ENCODE data around the gene FST. TPM values are rescaled to one million over a fixed set of nuclear protein-coding genes. Genes with fewer than 3 reads are reported as not detected.

The FST gene
- total RNA-seq, 1 experiment from 2014 or later = 0.45 TPM

- ChIA-PET POLR2A (no interaction called here), CTCF (interaction anchor here (0.5 to 0.6 kb wide), 2 partner anchors 27 to 211 kb away, joined by 3 read pairs; no protein-coding TSS in a partner anchor)
- Histone ChIP-seq H3K4me1 (no peaks in the 10 kb centered on the region), H3K9me3 (no peaks in the 10 kb centered on the region), H3K27me3 (replicated peaks; ENCODE audit: control insufficient read depth, insufficient read depth, low read length) (peaks cover 1% of the 10 kb centered on the region; the same call in 1 of the 2 replicates), H3K4me3 (ENCODE audit: low read depth, low read length) (no peak overlapping the region), H3K36me3 (ENCODE audit: control insufficient read depth, insufficient read depth, low read length) (no peaks in the 10 kb centered on the region)
- no peaks in the 10 kb centered on the region for H3K36me3 Mint-ChIP-seq (ENCODE audit: insufficient read depth, unreplicated experiment)
- DNase-seq = no peak
- no TSS peak for BruUV-seq (replicated peaks)
- no peaks in the 10 kb centered on the region for H3K4me1 Mint-ChIP-seq (ENCODE audit: low read depth, unreplicated experiment)
- no peaks in the 10 kb centered on the region for H3K9me3 Mint-ChIP-seq (ENCODE audit: unreplicated experiment)
- H3K27me3 Mint-ChIP-seq (ENCODE audit: insufficient read depth, unreplicated experiment) = peaks cover 14% of the 10 kb centered on the region
- no peak overlapping the region for H3K4me3 Mint-ChIP-seq (ENCODE audit: unreplicated experiment)
- H3K27ac Mint-ChIP-seq (ENCODE audit: unreplicated experiment) = no peak overlapping the region
- intact Hi-C loops (cut with micrococcal nuclease; ENCODE audit: unreplicated experiment) = no loop called here
- TF ChIP-seq CTCF (IDR thresholded peaks at IDR 0.05; ENCODE audit: insufficient read depth in 1 of 2, low read depth in 1 of 2, low read length in 1 of 2, severe bottlenecking in 1 of 2, unreplicated experiment in 1 of 2) = no peak
Observed at GRCh38 chr5:53472720-53473510, 7.5 kb upstream of the FST start.

- Histone ChIP-seq H3K4me3 (ENCODE audit: low read depth, low read length) (no peak overlapping the region), H3K9me3 (no peaks in the 10 kb centered on the region), H3K4me1 (no peaks in the 10 kb centered on the region), H3K27me3 (replicated peaks; ENCODE audit: control insufficient read depth, insufficient read depth, low read length) (peaks cover 1% of the 10 kb centered on the region; the same call in 1 of the 2 replicates), H3K36me3 (ENCODE audit: control insufficient read depth, insufficient read depth, low read length) (no peaks in the 10 kb centered on the region)
- no peak for TF ChIP-seq CTCF (IDR thresholded peaks at IDR 0.05; ENCODE audit: insufficient read depth in 1 of 2, low read depth in 1 of 2, low read length in 1 of 2, severe bottlenecking in 1 of 2, unreplicated experiment in 1 of 2)
- H3K4me1 Mint-ChIP-seq (ENCODE audit: low read depth, unreplicated experiment) = peaks cover 6% of the 10 kb centered on the region
- no TSS peak for BruUV-seq (replicated peaks)
- DNase-seq = no peak
- no peak overlapping the region for H3K4me3 Mint-ChIP-seq (ENCODE audit: unreplicated experiment)
- peaks cover 18% of the 10 kb centered on the region for H3K27me3 Mint-ChIP-seq (ENCODE audit: insufficient read depth, unreplicated experiment)
- no peak overlapping the region for H3K27ac Mint-ChIP-seq (ENCODE audit: unreplicated experiment)
- intact Hi-C loops (cut with micrococcal nuclease; ENCODE audit: unreplicated experiment) = no loop called here
- ChIA-PET CTCF (no interaction called here), POLR2A (no interaction called here)
- H3K9me3 Mint-ChIP-seq (ENCODE audit: unreplicated experiment) = no peaks in the 10 kb centered on the region
- no peaks in the 10 kb centered on the region for H3K36me3 Mint-ChIP-seq (ENCODE audit: insufficient read depth, unreplicated experiment)
Observed at GRCh38 chr5:53473633-53474032, 6.8 kb upstream of the FST start.

- POLR2A ChIA-PET = no interaction called here
- H3K27me3 Mint-ChIP-seq (ENCODE audit: insufficient read depth, unreplicated experiment) = peaks cover 18% of the 10 kb centered on the region
- intact Hi-C loops (cut with micrococcal nuclease; ENCODE audit: unreplicated experiment) = loop anchor here (5.0 kb wide), 3 partner anchors 257 to 742 kb away; no protein-coding TSS in a partner anchor
Observed at GRCh38 chr5:53475320-53475719, 5.1 kb upstream of the FST start.

More at GRCh38 chr5:53475320-53475719, 5.1 kb upstream of the FST start:
- Mint-ChIP-seq H3K27ac (ENCODE audit: unreplicated experiment) (no peak overlapping the region), H3K4me3 (ENCODE audit: unreplicated experiment) (no peak overlapping the region), H3K36me3 (ENCODE audit: insufficient read depth, unreplicated experiment) (no peaks in the 10 kb centered on the region), H3K4me1 (ENCODE audit: low read depth, unreplicated experiment) (peaks cover 7% of the 10 kb centered on the region), H3K9me3 (ENCODE audit: unreplicated experiment) (no peaks in the 10 kb centered on the region)
- TF ChIP-seq CTCF (IDR thresholded peaks at IDR 0.05; ENCODE audit: insufficient read depth in 1 of 2, low read depth in 1 of 2, low read length in 1 of 2, severe bottlenecking in 1 of 2, unreplicated experiment in 1 of 2) = no peak
- Histone ChIP-seq H3K27me3 (replicated peaks; ENCODE audit: control insufficient read depth, insufficient read depth, low read length) (peaks cover 1% of the 10 kb centered on the region), H3K36me3 (ENCODE audit: control insufficient read depth, insufficient read depth, low read length) (no peaks in the 10 kb centered on the region), H3K9me3 (no peaks in the 10 kb centered on the region), H3K4me3 (ENCODE audit: low read depth, low read length) (no peak overlapping the region), H3K4me1 (no peaks in the 10 kb centered on the region)
- CTCF ChIA-PET = no interaction called here
- DNase-seq = no peak
- BruUV-seq (replicated peaks) = no TSS peak
